A673 (cell line): ENCODE data around the gene UTS2R.

Source experiments
- EZH2 ChIP-seq: fragments of 200-600 bp; sonication (generic); IDR thresholded peaks from 2 replicates; pipeline ENCODE4 v1.6.1; 2017; ENCODE audit warnings: borderline replicate concordance, low read depth, mild to moderate bottlenecking, mixed read lengths, antibody characterized with exemption, low read length; ENCODE audit not compliant: poor library complexity, severe bottlenecking
- TF ChIP-seq, protein P1 (sequence below): fragments of 300-800, 200-600 bp; sonication (generic); conservative IDR thresholded peaks from 2 replicates; pipeline ENCODE4 v1.5.1; 2017; ENCODE audit warnings: low read depth, mild to moderate bottlenecking, antibody characterized with exemption, low read length, moderate library complexity, mixed read lengths

DNA sequence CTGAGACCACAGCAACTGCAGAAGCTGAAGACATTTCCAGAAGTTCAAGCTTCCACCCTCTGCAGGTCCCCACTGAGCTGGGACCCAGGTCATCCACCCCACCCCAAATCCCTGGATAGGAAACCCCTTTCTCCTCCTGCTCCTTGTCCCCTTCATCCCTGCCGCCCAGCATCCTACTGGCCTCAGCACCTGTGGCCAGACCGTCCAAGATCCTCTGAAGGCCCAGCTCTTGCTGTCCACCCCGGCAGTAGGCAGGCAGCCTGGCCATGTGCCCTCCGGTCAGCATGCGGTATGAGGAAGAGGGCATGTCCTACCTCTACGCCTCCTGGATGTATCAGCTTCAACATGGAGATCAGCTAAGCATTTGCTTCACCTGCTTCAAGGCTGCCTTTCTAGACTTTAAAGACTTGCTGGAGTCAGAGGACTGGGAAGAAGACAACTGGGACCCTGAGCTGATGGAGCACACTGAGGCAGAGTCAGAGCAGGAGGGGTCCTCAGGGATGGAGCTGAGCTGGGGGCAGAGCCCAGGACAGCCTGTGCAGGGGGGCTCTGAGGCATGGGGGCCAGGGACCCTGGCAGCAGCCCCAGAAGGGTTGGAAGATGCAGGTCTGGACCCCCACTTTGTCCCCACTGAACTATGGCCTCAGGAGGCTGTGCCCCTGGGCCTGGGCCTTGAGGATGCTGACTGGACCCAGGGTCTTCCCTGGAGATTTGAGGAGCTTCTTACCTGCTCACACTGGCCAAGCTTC lies 9.5 kb upstream of the UTS2R start:
- TF ChIP-seq, protein P1, sequence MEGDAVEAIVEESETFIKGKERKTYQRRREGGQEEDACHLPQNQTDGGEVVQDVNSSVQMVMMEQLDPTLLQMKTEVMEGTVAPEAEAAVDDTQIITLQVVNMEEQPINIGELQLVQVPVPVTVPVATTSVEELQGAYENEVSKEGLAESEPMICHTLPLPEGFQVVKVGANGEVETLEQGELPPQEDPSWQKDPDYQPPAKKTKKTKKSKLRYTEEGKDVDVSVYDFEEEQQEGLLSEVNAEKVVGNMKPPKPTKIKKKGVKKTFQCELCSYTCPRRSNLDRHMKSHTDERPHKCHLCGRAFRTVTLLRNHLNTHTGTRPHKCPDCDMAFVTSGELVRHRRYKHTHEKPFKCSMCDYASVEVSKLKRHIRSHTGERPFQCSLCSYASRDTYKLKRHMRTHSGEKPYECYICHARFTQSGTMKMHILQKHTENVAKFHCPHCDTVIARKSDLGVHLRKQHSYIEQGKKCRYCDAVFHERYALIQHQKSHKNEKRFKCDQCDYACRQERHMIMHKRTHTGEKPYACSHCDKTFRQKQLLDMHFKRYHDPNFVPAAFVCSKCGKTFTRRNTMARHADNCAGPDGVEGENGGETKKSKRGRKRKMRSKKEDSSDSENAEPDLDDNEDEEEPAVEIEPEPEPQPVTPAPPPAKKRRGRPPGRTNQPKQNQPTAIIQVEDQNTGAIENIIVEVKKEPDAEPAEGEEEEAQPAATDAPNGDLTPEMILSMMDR, result no peak
- TF ChIP-seq EZH2, result no peak
